ENCODE results near the gene INO80E. TPM values are rescaled to one million over a fixed set of nuclear protein-coding genes. Genes with fewer than 3 reads are reported as not detected.

Gene INO80E
- total RNA-seq, 2 donors from 2014 or later = 46.9 to 80.2 TPM

- no peak for TF ChIP-seq CTCF (IDR thresholded peaks at IDR 0.05)
- Histone ChIP-seq H3K4me3 (no peak overlapping the region), H3K4me1 (no peaks in the 10 kb centered on the region), H3K27ac (no peak overlapping the region), H3K27me3 (no peaks in the 10 kb centered on the region), H3K36me3 (no peaks in the 10 kb centered on the region), H3K9ac (ENCODE audit: low read depth in 2 of 2, low read length in 2 of 2) (no peak overlapping the region), H3K9me3 (no peaks in the 10 kb centered on the region)
- intact Hi-C loops (cut with DNase I) = no loop called here
- DNase-seq = no peak
Observed at GRCh38 chr16:30041841-30042240, 45.8 kb downstream of the INO80E start.

GRCh38 chr16:30046178-30046577 is 50.1 kb downstream of the INO80E start:
- Histone ChIP-seq H3K27ac (no peak overlapping the region), H3K9me3 (no peaks in the 10 kb centered on the region), H3K27me3 (no peaks in the 10 kb centered on the region), H3K4me3 (no peak overlapping the region), H3K9ac (ENCODE audit: low read depth in 2 of 2, low read length in 2 of 2) (no peak overlapping the region), H3K4me1 (no peaks in the 10 kb centered on the region), H3K36me3 (no peaks in the 10 kb centered on the region)
- TF ChIP-seq CTCF (IDR thresholded peaks at IDR 0.05) = no peak
- intact Hi-C loops (cut with DNase I) = no loop called here
- DNase-seq = no peak

GRCh38 chr16:30046588-30046987 is 50.5 kb downstream of the INO80E start:
- intact Hi-C loops (cut with DNase I) = no loop called here
- Histone ChIP-seq H3K9ac (ENCODE audit: low read depth in 2 of 2, low read length in 2 of 2) (no peak overlapping the region), H3K9me3 (no peaks in the 10 kb centered on the region), H3K4me3 (no peak overlapping the region), H3K4me1 (no peaks in the 10 kb centered on the region), H3K27me3 (no peaks in the 10 kb centered on the region), H3K36me3 (no peaks in the 10 kb centered on the region), H3K27ac (no peak overlapping the region)
- no peak for DNase-seq
- no peak for TF ChIP-seq CTCF (IDR thresholded peaks at IDR 0.05)

- intact Hi-C loops (cut with DNase I) = no loop called here
- DNase-seq = no peak
- Histone ChIP-seq H3K27ac (no peak overlapping the region), H3K27me3 (no peaks in the 10 kb centered on the region), H3K4me3 (no peak overlapping the region), H3K36me3 (no peaks in the 10 kb centered on the region), H3K9ac (ENCODE audit: low read depth in 2 of 2, low read length in 2 of 2) (no peak overlapping the region), H3K9me3 (no peaks in the 10 kb centered on the region), H3K4me1 (peaks cover 4% of the 10 kb centered on the region)
- TF ChIP-seq CTCF (IDR thresholded peaks at IDR 0.05) = no peak
Observed at GRCh38 chr16:30049871-30050270, 53.8 kb downstream of the INO80E start.

GRCh38 chr16:30051518-30051917 is 55.5 kb downstream of the INO80E start:
- Histone ChIP-seq H3K27me3 (no peaks in the 10 kb centered on the region), H3K4me3 (no peak overlapping the region), H3K4me1 (peaks cover 4% of the 10 kb centered on the region), H3K27ac (no peak overlapping the region), H3K36me3 (no peaks in the 10 kb centered on the region), H3K9ac (ENCODE audit: low read depth in 2 of 2, low read length in 2 of 2) (no peak overlapping the region), H3K9me3 (no peaks in the 10 kb centered on the region)
- TF ChIP-seq CTCF (IDR thresholded peaks at IDR 0.05) = no peak
- no peak for DNase-seq
- intact Hi-C loops (cut with DNase I) = no loop called here
